HUES64 (cell line): Measurements from ENCODE around the gene KCTD7.
"Not testable (repeated sequence)": the region's sequence is repeated elsewhere in the genome, so short reads cannot be mapped to it uniquely, and the experiment has no call there.

Experiments
- H3K27ac ChIP-seq: 2 replicates; pipeline ENCODE4 v1.7.0; 2013; ENCODE audit warnings: low read depth, low read length, inconsistent platforms
- H3K27me3 ChIP-seq: 2 replicates; pipeline ENCODE4 v1.6.1; 2013; ENCODE audit warnings: mild to moderate bottlenecking, low read length; ENCODE audit not compliant: insufficient read depth
- H3K36me3 ChIP-seq: 2 replicates; pipeline ENCODE4 v1.6.1; 2013; ENCODE audit warnings: mild to moderate bottlenecking, low read length; ENCODE audit not compliant: insufficient read depth
- H3K4me1 ChIP-seq: 2 replicates; pipeline ENCODE4 v1.6.1; 2013; ENCODE audit warnings: mild to moderate bottlenecking, low read length, moderate library complexity; ENCODE audit not compliant: insufficient read depth
- H3K4me3 ChIP-seq: 2 replicates; pipeline ENCODE4 v1.5.1; 2013; ENCODE audit warnings: mild to moderate bottlenecking, low read length, moderate library complexity
- H3K9ac ChIP-seq: 2 replicates; pipeline ENCODE4 v1.6.1; 2013; ENCODE audit warnings: mild to moderate bottlenecking, low read depth, low read length
- H3K9me3 ChIP-seq: 2 replicates; pipeline ENCODE4 v1.6.1; 2013; ENCODE audit warnings: low read depth, low read length; ENCODE audit not compliant: insufficient read depth
- WGBS: fragments of 150-250, 120-280 bp; methylation state at CpG from one replicate; pipeline ENCODE4 v1.1.7; 2013; ENCODE audit warnings: missing lambda C conversion rate; 5-methylcytosine and 5-hydroxymethylcytosine counted together

The KCTD7 gene

DNA sequence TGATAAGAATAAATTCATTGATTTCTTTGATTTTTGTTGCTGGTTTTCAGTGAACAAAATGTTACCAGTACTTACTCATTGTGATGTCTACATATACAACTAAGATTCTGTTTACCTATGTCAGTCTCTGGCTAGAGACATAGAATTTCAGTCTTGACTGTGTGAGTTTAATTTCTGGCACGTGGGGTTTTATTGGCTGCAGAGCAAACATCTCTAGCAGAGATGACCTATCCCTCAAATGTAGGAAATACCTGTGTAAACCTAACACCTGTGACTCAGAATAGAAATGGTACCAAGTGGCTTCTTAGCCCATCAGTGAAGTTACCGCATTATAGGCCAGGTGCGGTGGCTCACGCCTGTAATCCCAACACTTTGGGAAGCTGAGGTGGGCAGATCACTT lies 57.0 kb downstream of the KCTD7 start:
- not testable (repeated sequence) for H3K4me3 ChIP-seq, H3K4me1 ChIP-seq, H3K27me3 ChIP-seq, H3K36me3 ChIP-seq, H3K27ac ChIP-seq, H3K9me3 ChIP-seq, H3K9ac ChIP-seq
- 96% methylated on average over 4 of the region's 4 CpGs for WGBS

DNA sequence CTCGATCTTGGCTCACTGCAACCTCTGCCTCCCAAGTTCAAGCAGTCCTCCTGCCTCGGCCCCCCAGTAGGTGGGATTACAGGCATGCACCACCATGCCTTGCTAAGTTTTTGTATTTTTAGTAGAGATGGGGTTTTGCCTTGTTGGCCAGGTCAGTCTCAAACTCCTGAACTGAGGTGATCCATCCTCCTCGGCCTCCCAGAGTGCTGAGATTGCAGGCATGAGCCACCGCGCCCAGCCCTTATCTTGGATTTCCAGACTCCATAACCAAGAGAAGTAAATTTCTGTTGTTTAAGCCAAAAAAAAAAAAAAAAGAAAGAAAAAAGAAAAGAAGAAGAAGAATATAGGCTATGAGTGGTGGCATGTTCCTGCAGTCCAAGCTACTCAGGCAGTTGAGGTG lies 58.5 kb downstream of the KCTD7 start:
- Histone ChIP-seq H3K4me1 (no peaks in the 10 kb centered on the region), H3K9ac (no peak overlapping the region), H3K9me3 (0 out of 2 replicates have a peak, but pooled peaks cover 4% of the 10 kb centered on the region), H3K4me3 (no peak overlapping the region), H3K27me3 (no peaks in the 10 kb centered on the region), H3K36me3 (no peaks in the 10 kb centered on the region), H3K27ac (no peak overlapping the region)
- 94% methylated on average over 3 of the region's 5 CpGs for WGBS

DNA sequence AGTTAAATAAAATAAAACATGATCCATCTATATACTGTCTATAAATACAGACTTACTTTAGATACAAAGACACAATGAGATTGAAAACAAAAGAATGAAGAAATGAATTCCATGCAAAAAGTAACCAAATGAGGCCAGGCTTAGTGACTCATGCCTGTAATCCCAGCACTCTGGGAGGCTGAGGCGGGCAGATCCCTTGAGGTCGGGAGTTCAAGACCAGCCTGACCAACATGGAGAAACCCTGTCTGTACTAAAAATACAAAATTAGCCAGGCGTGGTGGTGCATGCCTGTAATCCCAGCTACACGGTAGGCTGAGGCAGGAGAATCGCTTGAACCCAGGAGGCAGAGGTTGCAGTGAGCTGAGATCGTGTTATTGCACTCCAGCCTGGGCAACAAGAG lies 59.0 kb downstream of the KCTD7 start:
- not testable (repeated sequence) for H3K36me3 ChIP-seq, H3K4me1 ChIP-seq, H3K27ac ChIP-seq, H3K4me3 ChIP-seq, H3K9me3 ChIP-seq, H3K9ac ChIP-seq, H3K27me3 ChIP-seq
- 97% methylated on average over 6 of the region's 6 CpGs for WGBS

DNA sequence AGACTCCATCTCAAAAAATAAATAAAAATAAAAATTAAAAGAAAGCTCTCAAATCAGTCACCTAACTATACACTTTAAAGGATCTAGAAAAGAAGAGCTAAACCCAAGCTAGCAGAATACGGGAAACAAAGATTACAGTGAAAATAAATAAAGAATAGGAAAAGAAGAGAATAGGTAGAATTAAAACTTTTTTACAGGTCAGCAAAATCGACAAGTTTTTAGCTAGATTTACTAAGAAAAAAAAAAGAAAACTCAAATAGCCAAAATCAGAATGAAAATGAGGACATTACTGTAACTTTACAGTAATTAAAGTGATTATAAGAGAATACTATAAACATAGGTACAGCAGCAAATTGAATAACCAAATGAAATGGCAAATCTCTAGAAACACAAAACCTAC lies 60.4 kb downstream of the KCTD7 start:
- 0 out of 2 replicates have a peak, but pooled peaks cover 4% of the 10 kb centered on the region for H3K9me3 ChIP-seq
- H3K27me3 ChIP-seq, result no peaks in the 10 kb centered on the region
- no peaks in the 10 kb centered on the region for H3K36me3 ChIP-seq
- H3K4me3 ChIP-seq, result no peak overlapping the region
- WGBS, result 100% methylated on average over 2 of the region's 2 CpGs
- H3K4me1 ChIP-seq, result no peaks in the 10 kb centered on the region
- no peak overlapping the region for H3K27ac ChIP-seq
- H3K9ac ChIP-seq, result no peak overlapping the region

DNA sequence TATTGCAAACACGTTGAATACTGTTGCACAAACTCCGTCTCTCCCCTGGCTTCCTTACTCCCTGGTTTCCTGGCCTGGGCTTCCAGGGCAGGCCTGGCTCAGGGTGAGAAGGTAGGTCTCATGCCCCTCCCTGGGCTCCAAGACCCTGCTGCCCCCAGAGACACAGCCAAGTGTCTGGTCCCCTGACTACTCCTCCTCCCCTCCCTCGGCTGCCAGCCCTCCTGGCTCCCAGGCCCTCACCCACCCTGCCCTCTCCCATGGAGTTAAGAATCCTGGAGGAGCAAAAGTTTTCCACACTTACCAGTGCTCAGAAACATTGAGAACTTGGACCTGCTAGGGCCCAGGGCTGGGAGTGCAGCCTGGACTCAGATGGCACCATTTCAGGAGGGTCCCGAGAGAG lies 64.7 kb downstream of the KCTD7 start:
- 0 out of 2 replicates have a peak, but pooled peaks cover 3% of the 10 kb centered on the region for H3K4me1 ChIP-seq
- 0 out of 2 replicates have a peak, but pooled peaks cover 2% of the 10 kb centered on the region for H3K9me3 ChIP-seq
- H3K36me3 ChIP-seq, result no peaks in the 10 kb centered on the region
- H3K4me3 ChIP-seq, result no peak overlapping the region
- 95% methylated on average over 4 of the region's 4 CpGs for WGBS
- no peaks in the 10 kb centered on the region for H3K27me3 ChIP-seq
- no peak overlapping the region for H3K9ac ChIP-seq
- no peak overlapping the region for H3K27ac ChIP-seq
